Keratinocyte (primary cell): ENCODE data around the gene ADAMTS16. TPM values are rescaled to one million over a fixed set of nuclear protein-coding genes. Genes with fewer than 3 reads are reported as not detected.

Source experiments
- DNase-seq: peaks from one replicate; pipeline ENCODE4 v3.0.0-alpha.2; 2011; ENCODE audit warnings: low read depth, missing footprints, low spot score
- FAIRE-seq: peaks from 2 replicates; lab custom pipeline; 2011; peaks lifted over from hg19 to GRCh38; lab: Jason Lieb, UNC
- H2AFZ ChIP-seq: 2 replicates; pipeline ENCODE4 v1.6.0; 2012; ENCODE audit warnings: low read length, control low read depth, inconsistent platforms; ENCODE audit not compliant: control insufficient read depth
- H3K27ac ChIP-seq: 2 replicates; pipeline ENCODE4 v1.5.1; 2011; ENCODE audit warnings: low read length; ENCODE audit not compliant: control insufficient read depth, insufficient read depth
- H3K27me3 ChIP-seq: 3 replicates; pipeline ENCODE4 v1.6.0; 2011; ENCODE audit warnings: low read length; ENCODE audit not compliant: control insufficient read depth, insufficient read depth; ENCODE audit errors: extremely low read depth
- H3K36me3 ChIP-seq, 2 experiments: 2 replicates in 1 of 2; 3 replicates in 1 of 2; pipeline ENCODE4 v1.5.1; 2011; ENCODE audit warnings: low read length in 2 of 2, mild to moderate bottlenecking in 1 of 2; ENCODE audit not compliant: control insufficient read depth in 2 of 2, insufficient read depth in 2 of 2; ENCODE audit errors: extremely low read depth in 1 of 2
- H3K4me1 ChIP-seq: 3 replicates; pipeline ENCODE4 v1.5.1; 2011; ENCODE audit warnings: low read length; ENCODE audit not compliant: control insufficient read depth, insufficient read depth; ENCODE audit errors: extremely low read depth
- H3K4me2 ChIP-seq: 3 replicates; pipeline ENCODE4 v1.6.0; 2011; ENCODE audit warnings: low read depth, low read length; ENCODE audit not compliant: control insufficient read depth, insufficient read depth; ENCODE audit errors: extremely low read depth
- H3K4me3 ChIP-seq, 3 experiments: fragments of 200-600 bp in 1 of 3; sonication (generic) in 1 of 3; 2 replicates in 2 of 3; 3 replicates in 1 of 3; pipeline ENCODE4 v1.5.1; 2011 to 2016; ENCODE audit warnings: low read length in 3 of 3, mild to moderate bottlenecking in 3 of 3, control low read depth in 2 of 3, inconsistent platforms in 1 of 3, low read depth in 1 of 3, mixed read lengths in 1 of 3, mixed run types in 1 of 3, moderate library complexity in 1 of 3; ENCODE audit not compliant: control insufficient read depth in 2 of 3, insufficient read depth in 2 of 3; ENCODE audit errors: extremely low read depth in 1 of 3
- H3K79me2 ChIP-seq: 2 replicates; pipeline ENCODE4 v1.6.0; 2012; ENCODE audit warnings: low read length; ENCODE audit not compliant: control insufficient read depth, insufficient read depth
- H3K9ac ChIP-seq: 3 replicates; pipeline ENCODE4 v1.6.0; 2011; ENCODE audit warnings: low read length; ENCODE audit not compliant: control insufficient read depth, insufficient read depth; ENCODE audit errors: extremely low read depth
- H3K9me1 ChIP-seq: 3 replicates; pipeline ENCODE4 v1.6.0; 2011; ENCODE audit warnings: low read length; ENCODE audit not compliant: control insufficient read depth, insufficient read depth; ENCODE audit errors: extremely low read depth
- H3K9me3 ChIP-seq: 2 replicates; pipeline ENCODE4 v1.5.1; 2012; ENCODE audit warnings: low read depth, low read length; ENCODE audit not compliant: control insufficient read depth
- H4K20me1 ChIP-seq: 3 replicates; pipeline ENCODE4 v1.6.0; 2011; ENCODE audit warnings: low read length; ENCODE audit not compliant: control insufficient read depth, insufficient read depth; ENCODE audit errors: extremely low read depth
- CTCF ChIP-seq, 3 experiments: IDR thresholded peaks in 1 of 3; conservative IDR thresholded peaks in 1 of 3; optimal IDR thresholded peaks in 1 of 3; 2 replicates in 2 of 3; 3 replicates in 1 of 3; pipeline versions ENCODE3 to v1.5.1; 2011; ENCODE audit warnings: low read length in 3 of 3, mild to moderate bottlenecking in 3 of 3, moderate library complexity in 2 of 3, control low read depth in 1 of 3, inconsistent platforms in 1 of 3; ENCODE audit not compliant: insufficient read depth in 2 of 3; ENCODE audit errors: extremely low read depth in 1 of 3
- EZH2 ChIP-seq: IDR thresholded peaks from one replicate; pipeline ENCODE4 v1.6.1; 2012; ENCODE audit warnings: inconsistent platforms, mild to moderate bottlenecking, low read length, moderate library complexity
- dilution Hi-C: fragments of 300-500 bp; cut with MboI; formaldehyde crosslinking; loops from one replicate; pipeline ENCODE4 v1.7.0; 2020; ENCODE audit warnings: low sequenced_read_pairs; ENCODE audit not compliant: extremely low pct_ligation_motif_present
- polyA plus RNA-seq, 5 experiments: library from polyadenylated mRNA; depleted of rRNA in 3 of 5; stranded (reverse) in 3 of 5; stranded (forward) in 1 of 5; unstranded in 1 of 5; fragments of >200 nt; gene quantifications; 1 replicate in 1 of 5; 2 replicates in 3 of 5; 3 replicates in 1 of 5; pipeline versions ENCODE4 v1.2.1 to v1.2.3, GENCODE V29; 2011 to 2012; ENCODE audit warnings: missing spikeins in 2 of 5, low read depth in 1 of 5, low replicate concordance in 1 of 5

ADAMTS16 gene
- polyA plus RNA-seq, 1 donor (not counting 4 experiments of a cell fraction or from before 2014, with no cell fraction given), result not detected

DNA sequence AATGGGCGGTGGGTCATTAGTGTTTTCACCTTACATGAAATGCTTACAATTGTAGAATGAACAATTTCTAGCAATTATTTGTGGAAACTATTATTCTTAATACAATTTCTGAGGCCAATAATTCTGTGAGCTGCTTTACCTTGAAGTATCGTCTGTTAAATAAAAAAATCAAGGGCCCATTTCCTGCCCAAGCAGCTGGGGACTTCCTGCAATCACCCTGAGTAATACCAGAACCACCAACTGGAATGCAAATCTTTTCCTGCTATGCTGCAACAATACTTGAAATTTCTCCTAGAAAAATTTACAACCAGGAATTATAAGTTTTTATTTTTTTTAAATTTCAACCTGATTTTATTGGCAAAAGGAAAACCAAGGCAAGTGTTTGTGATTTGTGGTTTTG, 52.6 kb downstream of the ADAMTS16 start:
- dilution Hi-C loops, result no loop called here
- Histone ChIP-seq H4K20me1 (no peaks in the 10 kb centered on the region), H3K27ac (no peak overlapping the region), H3K79me2 (no peaks in the 10 kb centered on the region), H3K4me3 (no peak overlapping the region), H3K36me3 (no peaks in the 10 kb centered on the region), H3K27me3 (no peaks in the 10 kb centered on the region), H3K9me1 (no peaks in the 10 kb centered on the region), H3K4me1 (no peaks in the 10 kb centered on the region), H3K4me2 (no peak overlapping the region), H3K9me3 (no peaks in the 10 kb centered on the region), H3K9ac (no peak overlapping the region), H2AFZ (no peak overlapping the region)
- no peak for TF ChIP-seq EZH2
- no peak for TF ChIP-seq CTCF (optimal IDR thresholded peaks at IDR 0.05 in 1 of 3, IDR thresholded peaks at IDR 0.05 in 1 of 3, conservative IDR thresholded peaks at IDR 0.05 in 1 of 3; ENCODE audit: extremely low read depth in 1 of 3, insufficient read depth in 2 of 3, low read length in 3 of 3)
- no peak for DNase-seq
- FAIRE-seq, result no peak

GRCh38 chr5:5195128-5195918, 55.2 kb downstream of the ADAMTS16 start:
- dilution Hi-C loops, result no loop called here
- no peaks in the 10 kb centered on the region for H3K79me2 ChIP-seq
- no peak overlapping the region for H3K9ac ChIP-seq
- H3K9me3 ChIP-seq, result no peaks in the 10 kb centered on the region
- DNase-seq (no peak), FAIRE-seq (no peak)
- no peaks in the 10 kb centered on the region for H3K36me3 ChIP-seq
- no peaks in the 10 kb centered on the region for H3K9me1 ChIP-seq
- no peaks in the 10 kb centered on the region for H3K4me1 ChIP-seq
- H3K4me2 ChIP-seq, result no peak overlapping the region
- H2AFZ ChIP-seq, result no peak overlapping the region
- no peak overlapping the region for H3K4me3 ChIP-seq
- H3K27ac ChIP-seq, result no peak overlapping the region
- H4K20me1 ChIP-seq, result no peaks in the 10 kb centered on the region
- no peaks in the 10 kb centered on the region for H3K27me3 ChIP-seq
- no peak for TF ChIP-seq EZH2
- TF ChIP-seq CTCF (optimal IDR thresholded peaks at IDR 0.05 in 1 of 3, IDR thresholded peaks at IDR 0.05 in 1 of 3, conservative IDR thresholded peaks at IDR 0.05 in 1 of 3; ENCODE audit: extremely low read depth in 1 of 3, insufficient read depth in 2 of 3, low read length in 3 of 3), result no peak
